ENCODE measurements around the gene GPC6.

Gene GPC6

DNA sequence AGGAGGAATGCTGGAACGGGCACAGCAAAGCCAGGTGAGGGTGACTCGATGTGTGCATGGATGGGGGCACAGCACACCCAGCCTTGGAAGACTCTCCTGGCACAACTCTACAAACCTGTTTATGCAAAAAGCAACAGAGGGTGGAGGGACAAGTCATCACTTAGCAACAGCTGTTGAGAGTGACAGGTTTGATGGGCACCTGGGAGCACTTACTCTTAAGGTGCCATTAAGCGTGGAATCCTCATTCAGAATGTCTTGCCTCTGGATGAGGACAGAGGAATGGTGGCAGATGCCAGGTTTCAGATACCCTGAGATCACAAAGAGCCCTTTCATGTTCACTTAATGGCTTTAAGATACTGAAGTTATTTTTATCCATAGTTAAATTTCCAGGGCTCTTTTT, 1155.9 kb downstream of the GPC6 start:
- Histone ChIP-seq H3K4me3 (ENCODE audit: low read depth, low read length) (no peak overlapping the region), H3K27me3 (replicated peaks) (no peaks in the 10 kb centered on the region), H3K36me3 (replicated peaks) (no peaks in the 10 kb centered on the region), H3K27ac (no peak overlapping the region)
- in situ Hi-C loops (cut with HindIII; ENCODE audit: low pct_ligation_motif_present, low sequenced_read_pairs), result no loop called here
- no peak for DNase-seq
- TF ChIP-seq, protein P1, sequence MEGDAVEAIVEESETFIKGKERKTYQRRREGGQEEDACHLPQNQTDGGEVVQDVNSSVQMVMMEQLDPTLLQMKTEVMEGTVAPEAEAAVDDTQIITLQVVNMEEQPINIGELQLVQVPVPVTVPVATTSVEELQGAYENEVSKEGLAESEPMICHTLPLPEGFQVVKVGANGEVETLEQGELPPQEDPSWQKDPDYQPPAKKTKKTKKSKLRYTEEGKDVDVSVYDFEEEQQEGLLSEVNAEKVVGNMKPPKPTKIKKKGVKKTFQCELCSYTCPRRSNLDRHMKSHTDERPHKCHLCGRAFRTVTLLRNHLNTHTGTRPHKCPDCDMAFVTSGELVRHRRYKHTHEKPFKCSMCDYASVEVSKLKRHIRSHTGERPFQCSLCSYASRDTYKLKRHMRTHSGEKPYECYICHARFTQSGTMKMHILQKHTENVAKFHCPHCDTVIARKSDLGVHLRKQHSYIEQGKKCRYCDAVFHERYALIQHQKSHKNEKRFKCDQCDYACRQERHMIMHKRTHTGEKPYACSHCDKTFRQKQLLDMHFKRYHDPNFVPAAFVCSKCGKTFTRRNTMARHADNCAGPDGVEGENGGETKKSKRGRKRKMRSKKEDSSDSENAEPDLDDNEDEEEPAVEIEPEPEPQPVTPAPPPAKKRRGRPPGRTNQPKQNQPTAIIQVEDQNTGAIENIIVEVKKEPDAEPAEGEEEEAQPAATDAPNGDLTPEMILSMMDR (IDR thresholded peaks at IDR 0.05; ENCODE audit: low read depth, low read length, missing control alignments), result no peak

DNA sequence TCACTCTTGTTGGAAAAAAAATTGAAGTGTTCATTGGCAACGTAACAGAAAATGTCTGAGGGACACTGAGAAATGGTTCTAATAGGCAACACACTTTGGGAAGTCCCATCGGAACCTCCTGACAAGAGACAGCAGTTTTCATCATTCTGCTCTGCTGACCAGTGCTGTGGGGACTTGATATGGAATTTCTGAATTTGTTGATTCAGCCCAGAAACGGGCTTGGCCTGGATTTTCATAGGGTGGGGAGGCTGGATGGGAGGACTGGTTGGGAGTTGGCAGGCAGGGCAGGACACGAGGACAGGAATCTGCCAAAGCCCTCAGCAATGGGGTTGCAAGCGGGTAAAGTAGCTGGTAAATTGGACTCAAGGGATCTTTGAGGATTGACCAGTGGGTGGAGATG, 1156.4 kb downstream of the GPC6 start:
- TF ChIP-seq, protein P1 (IDR thresholded peaks at IDR 0.05; ENCODE audit: low read depth, low read length, missing control alignments), result no peak
- H3K36me3 ChIP-seq (replicated peaks), result no peaks in the 10 kb centered on the region
- no peaks in the 10 kb centered on the region for H3K27me3 ChIP-seq (replicated peaks)
- no peak for DNase-seq
- in situ Hi-C loops (cut with HindIII; ENCODE audit: low pct_ligation_motif_present, low sequenced_read_pairs), result no loop called here
- H3K27ac ChIP-seq, result no peak overlapping the region
- H3K4me3 ChIP-seq (ENCODE audit: low read depth, low read length), result no peak overlapping the region

DNA sequence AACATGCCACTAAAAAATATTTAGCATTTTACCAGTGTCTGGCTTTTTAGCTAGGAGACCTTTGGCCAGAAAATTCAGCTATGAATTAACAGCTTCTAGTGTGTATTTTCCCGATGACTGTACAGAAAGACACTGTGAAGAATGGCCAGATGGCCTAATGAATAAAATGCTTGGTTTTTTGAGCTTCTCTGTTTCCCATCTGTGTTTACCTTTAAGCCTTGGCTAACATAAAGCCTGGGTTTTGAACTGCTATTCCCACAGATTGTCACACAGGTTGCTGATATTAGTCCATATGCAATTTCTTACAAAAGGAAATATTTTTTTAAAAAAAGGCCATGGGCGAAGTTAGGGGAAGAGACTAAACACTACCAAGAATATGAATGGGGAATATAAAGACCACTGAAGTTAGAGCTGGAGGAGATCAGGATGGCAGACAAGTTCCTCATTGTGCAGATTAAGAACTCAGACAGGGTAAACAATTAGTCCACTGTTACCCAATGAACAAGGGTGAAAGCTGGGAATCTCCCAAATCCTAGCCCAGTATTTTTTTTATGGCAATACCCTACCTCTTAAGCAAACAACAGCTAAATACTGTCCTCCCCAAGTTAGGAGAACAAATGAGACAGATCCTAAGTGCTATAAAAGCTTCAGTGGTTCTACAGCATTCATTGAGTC, 1157.8 kb downstream of the GPC6 start:
- DNase-seq, result no peak
- in situ Hi-C loops (cut with HindIII; ENCODE audit: low pct_ligation_motif_present, low sequenced_read_pairs), result no loop called here
- Histone ChIP-seq H3K36me3 (replicated peaks) (no peaks in the 10 kb centered on the region), H3K27me3 (replicated peaks) (no peaks in the 10 kb centered on the region), H3K4me3 (ENCODE audit: low read depth, low read length) (no peak overlapping the region), H3K27ac (no peak overlapping the region)
- TF ChIP-seq, protein P1 (IDR thresholded peaks at IDR 0.05; ENCODE audit: low read depth, low read length, missing control alignments), result no peak

DNA sequence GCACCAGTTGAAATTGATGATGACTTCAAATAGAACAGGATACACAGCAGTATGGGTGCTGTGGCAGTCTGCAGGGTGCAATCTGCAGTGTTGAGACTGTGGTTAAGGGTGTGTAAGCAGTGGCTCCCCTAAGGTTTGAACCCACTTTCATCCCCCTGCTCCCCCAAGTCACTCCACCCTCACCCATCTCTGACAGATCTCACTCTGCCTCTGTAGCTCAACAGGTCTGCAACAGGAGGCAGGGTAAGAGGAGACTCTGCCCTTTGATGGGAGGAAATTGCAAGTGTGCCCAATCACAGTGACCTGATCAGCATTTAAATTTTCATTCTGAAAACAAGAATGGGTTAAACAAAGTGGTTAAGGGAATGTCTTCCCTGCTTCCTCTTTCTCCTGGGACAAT, 1160.4 kb downstream of the GPC6 start:
- TF ChIP-seq, protein P1 (IDR thresholded peaks at IDR 0.05; ENCODE audit: low read depth, low read length, missing control alignments), result no peak
- H3K4me3 ChIP-seq (ENCODE audit: low read depth, low read length), result no peak overlapping the region
- no peaks in the 10 kb centered on the region for H3K27me3 ChIP-seq (replicated peaks)
- H3K36me3 ChIP-seq (replicated peaks), result no peaks in the 10 kb centered on the region
- in situ Hi-C loops (cut with HindIII; ENCODE audit: low pct_ligation_motif_present, low sequenced_read_pairs), result no loop called here
- DNase-seq, result no peak
- H3K27ac ChIP-seq, result no peak overlapping the region

DNA sequence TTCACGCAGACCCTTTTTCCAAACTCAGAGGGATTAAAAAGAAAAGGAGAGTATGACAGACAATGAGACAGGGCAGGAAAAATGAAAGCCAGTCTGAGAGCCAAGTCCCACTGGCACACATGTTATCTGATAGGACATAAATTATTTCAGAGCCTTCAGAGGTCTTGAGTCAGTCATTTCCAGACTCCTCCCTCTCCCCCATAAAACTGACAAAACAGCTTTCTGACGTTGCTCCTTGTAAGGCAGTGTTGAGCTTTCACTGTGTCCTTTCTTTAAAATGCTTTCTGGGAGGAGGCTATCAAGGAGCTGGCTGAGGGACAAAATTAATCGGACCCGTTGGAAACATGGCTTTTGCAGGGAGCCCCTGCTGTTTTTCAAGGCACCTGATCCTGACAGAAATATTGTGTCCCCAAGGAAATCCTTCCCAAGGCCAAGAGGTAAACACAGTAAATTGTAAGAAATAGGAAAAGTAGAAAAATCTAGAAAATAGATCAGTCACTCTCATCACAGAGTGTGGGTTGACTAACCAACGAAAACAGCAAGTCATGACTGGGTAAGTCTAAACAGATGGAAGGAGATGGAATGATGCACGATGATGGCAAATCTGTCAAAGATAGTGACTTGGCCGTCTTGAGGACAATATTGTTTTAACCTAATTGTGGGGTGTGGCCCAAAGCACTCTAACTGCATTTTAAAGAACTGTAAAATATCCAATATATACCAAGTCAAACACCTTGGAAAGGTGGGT, 1163.2 kb downstream of the GPC6 start:
- TF ChIP-seq, protein P1 (IDR thresholded peaks at IDR 0.05; ENCODE audit: low read depth, low read length, missing control alignments), result no peak
- DNase-seq, result no peak
- H3K27me3 ChIP-seq (replicated peaks), result no peaks in the 10 kb centered on the region
- no peak overlapping the region for H3K4me3 ChIP-seq (ENCODE audit: low read depth, low read length)
- in situ Hi-C loops (cut with HindIII; ENCODE audit: low pct_ligation_motif_present, low sequenced_read_pairs), result no loop called here
- H3K27ac ChIP-seq, result no peak overlapping the region
- H3K36me3 ChIP-seq (replicated peaks), result no peaks in the 10 kb centered on the region

Measured in brain microvascular endothelial cell (primary cell).